ENCODE results near the gene AKIRIN2.

DNA sequence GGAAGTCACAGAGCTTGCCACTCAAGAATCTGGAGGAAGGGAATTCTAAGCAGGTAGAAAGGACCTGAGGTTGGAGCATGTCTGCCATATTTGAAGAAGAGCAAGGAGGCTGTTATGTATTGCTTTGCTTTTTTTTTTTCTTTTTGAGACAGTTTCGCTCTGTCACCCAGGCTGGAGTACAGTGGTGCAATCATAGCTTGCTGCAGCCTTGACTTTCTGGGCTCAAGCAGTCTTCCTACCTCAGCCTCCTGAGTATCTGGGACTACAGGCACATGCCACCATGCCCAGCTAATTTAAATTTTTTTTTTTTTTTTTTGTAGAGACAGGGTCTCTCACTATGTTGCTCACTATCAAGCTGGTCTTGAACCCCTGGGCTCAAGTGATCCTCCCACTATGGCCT is 71.3 kb downstream of the AKIRIN2 start:
- TF ChIP-seq POLR2AphosphoS5 (IDR thresholded peaks at IDR 0.05) (no peak), POLR2A (IDR thresholded peaks at IDR 0.05) (no peak), EP300 (IDR thresholded peaks at IDR 0.05) (no peak)
- TF ChIP-seq, protein P1, sequence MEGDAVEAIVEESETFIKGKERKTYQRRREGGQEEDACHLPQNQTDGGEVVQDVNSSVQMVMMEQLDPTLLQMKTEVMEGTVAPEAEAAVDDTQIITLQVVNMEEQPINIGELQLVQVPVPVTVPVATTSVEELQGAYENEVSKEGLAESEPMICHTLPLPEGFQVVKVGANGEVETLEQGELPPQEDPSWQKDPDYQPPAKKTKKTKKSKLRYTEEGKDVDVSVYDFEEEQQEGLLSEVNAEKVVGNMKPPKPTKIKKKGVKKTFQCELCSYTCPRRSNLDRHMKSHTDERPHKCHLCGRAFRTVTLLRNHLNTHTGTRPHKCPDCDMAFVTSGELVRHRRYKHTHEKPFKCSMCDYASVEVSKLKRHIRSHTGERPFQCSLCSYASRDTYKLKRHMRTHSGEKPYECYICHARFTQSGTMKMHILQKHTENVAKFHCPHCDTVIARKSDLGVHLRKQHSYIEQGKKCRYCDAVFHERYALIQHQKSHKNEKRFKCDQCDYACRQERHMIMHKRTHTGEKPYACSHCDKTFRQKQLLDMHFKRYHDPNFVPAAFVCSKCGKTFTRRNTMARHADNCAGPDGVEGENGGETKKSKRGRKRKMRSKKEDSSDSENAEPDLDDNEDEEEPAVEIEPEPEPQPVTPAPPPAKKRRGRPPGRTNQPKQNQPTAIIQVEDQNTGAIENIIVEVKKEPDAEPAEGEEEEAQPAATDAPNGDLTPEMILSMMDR (IDR thresholded peaks at IDR 0.05), result no peak
